Fibroblast of mammary gland (primary cell): ENCODE measurements around the gene BFSP2.
"Not testable (repeated sequence)": the region's sequence is repeated elsewhere in the genome, so short reads cannot be mapped to it uniquely, and the experiment has no call there.

ENCODE experiments used
- DNase-seq: peaks from one replicate; pipeline ENCODE4 v3.0.0-alpha.2; 2010; ENCODE audit warnings: low read depth
- H3K4me3 ChIP-seq: 2 replicates; pipeline ENCODE4 v1.5.1; 2011; ENCODE audit warnings: low read depth, mild to moderate bottlenecking, low read length, moderate library complexity; ENCODE audit not compliant: control insufficient read depth
- TF ChIP-seq, protein P1 (sequence below): conservative IDR thresholded peaks from 2 replicates; pipeline ENCODE4 v1.5.1; 2011; ENCODE audit warnings: low read depth, low read length, inconsistent platforms; ENCODE audit not compliant: control insufficient read depth, insufficient read depth

Gene BFSP2

DNA sequence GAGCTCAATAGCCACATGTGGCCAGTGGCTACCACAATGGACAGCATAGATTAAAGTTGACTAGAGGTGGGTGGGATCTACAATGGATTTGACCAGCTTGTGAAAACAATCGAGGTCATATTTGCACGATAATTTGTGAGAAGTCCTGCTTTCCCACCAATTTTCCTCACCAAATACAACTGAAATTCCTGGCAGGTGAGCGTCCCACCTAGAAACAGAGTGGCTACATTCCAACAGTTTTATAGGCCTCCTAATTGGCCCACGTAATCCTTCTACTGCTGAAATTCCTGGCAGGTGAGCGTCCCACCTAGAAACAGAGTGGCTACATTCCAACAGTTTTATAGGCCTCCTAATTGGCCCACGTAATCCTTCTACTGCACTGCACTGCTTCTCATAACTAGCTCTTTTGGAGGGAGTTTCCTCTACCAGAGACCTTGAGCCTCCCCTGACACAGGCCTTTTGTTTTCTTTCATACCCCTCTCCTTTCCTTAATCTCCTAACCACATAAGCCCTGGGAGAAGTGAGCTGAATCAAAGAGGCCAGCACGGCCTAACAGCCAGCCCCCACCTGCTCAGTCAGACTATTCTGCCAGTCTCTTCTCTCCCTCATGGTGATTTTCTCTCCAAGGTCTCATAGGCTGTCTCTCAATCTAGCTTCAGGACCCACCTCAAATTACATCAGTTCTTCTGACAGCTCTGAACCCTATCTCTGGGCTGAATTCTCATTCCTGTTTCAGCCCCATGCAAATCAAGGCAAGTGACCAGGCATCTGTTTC lies 80.2 kb downstream of the BFSP2 start:
- H3K4me3 ChIP-seq: no peak overlapping the region
- TF ChIP-seq, protein P1, sequence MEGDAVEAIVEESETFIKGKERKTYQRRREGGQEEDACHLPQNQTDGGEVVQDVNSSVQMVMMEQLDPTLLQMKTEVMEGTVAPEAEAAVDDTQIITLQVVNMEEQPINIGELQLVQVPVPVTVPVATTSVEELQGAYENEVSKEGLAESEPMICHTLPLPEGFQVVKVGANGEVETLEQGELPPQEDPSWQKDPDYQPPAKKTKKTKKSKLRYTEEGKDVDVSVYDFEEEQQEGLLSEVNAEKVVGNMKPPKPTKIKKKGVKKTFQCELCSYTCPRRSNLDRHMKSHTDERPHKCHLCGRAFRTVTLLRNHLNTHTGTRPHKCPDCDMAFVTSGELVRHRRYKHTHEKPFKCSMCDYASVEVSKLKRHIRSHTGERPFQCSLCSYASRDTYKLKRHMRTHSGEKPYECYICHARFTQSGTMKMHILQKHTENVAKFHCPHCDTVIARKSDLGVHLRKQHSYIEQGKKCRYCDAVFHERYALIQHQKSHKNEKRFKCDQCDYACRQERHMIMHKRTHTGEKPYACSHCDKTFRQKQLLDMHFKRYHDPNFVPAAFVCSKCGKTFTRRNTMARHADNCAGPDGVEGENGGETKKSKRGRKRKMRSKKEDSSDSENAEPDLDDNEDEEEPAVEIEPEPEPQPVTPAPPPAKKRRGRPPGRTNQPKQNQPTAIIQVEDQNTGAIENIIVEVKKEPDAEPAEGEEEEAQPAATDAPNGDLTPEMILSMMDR: no peak
- no peak for DNase-seq

DNA sequence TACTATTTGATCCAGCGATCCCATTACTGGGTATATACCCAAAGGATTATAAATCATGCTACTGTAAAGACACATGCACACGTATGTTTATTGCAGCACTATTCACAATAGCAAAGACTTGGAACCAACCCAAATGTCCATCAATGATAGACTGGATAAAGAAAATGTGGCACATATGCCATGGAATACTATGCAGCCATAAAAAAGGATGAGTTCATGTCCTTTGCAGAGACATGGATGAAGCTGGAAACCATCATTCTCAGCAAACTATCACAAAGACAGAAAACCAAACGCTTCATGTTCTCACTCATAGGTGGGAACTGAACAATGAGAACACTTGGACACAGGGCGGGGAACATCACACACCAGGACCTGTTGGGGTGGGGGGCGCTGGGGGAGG lies 82.6 kb downstream of the BFSP2 start:
- DNase-seq, H3K4me3 ChIP-seq: not testable (repeated sequence)

DNA sequence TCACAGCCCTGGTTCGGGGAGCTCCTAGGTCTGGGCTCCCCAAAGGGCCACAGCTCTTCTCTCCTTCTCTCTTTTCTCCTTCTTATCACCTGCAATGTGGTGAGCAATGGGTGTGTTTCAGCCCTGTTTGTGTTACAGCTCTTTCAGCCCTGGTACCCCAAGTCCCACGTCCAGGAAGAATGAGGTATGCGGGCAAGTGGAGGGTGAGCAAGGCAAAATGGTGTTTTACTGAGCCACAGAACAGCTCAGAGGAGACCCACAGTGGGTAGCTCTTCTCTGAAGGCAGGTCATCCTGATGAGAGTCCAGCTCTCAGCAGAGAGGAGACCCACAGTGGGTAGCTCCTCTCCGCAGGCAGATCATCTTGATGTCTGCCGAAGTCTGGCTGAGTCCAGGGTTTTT lies 86.8 kb downstream of the BFSP2 start:
- no peak overlapping the region for H3K4me3 ChIP-seq
- DNase-seq: no peak
- TF ChIP-seq, protein P1: no peak

DNA sequence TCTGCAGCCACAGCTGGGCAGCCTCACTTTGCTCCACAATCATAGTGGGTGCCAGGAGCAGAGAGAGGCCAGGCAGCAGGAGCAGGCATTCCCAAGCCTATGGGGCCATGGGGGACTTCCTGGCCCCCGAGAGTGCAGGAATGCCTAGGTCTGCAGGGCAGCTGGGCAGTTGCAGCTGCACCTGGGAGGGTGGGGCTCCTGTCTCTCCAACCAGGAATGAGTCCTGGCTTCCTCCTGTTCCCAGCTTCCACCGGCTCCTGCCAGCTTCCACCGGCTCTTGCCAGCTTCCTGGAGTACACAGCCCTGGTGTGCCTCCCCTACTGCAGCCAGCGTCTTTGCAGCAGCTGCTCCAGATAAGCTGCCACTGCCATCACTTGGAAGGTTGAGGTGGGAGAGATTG lies 87.3 kb downstream of the BFSP2 start:
- DNase-seq: no peak
- no peak overlapping the region for H3K4me3 ChIP-seq
- TF ChIP-seq, protein P1: no peak

DNA sequence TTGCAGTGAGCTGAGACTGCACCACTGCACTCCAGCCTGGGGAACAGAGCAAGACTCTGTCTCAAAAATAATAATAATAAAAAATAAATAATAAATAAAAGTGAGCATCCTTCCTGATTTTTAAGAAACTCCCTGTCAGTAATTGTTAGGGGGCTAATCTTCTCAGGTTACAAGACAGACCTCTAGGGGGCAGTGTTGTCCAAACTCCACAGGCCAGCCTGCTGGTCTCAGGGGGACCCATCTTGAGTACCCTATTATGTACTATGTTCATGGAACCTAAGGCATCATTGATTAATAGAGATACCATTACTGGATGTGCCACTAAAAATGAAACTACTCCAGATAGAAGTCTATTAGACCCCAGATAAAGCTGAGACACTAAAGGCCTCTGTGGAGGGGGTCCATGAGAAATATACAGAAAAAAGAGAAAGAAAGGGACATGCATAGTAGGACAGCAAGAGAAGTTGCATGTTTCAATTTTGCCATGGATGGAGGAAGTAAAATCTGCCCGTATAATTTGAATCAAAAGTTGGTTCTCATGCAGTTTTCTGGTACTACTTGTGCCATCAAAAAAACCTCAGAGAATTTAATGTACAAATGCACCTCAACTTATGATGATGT lies 88.2 kb downstream of the BFSP2 start:
- DNase-seq: peak; percentile 58
- TF ChIP-seq, protein P1: peak; percentile 61

DNA sequence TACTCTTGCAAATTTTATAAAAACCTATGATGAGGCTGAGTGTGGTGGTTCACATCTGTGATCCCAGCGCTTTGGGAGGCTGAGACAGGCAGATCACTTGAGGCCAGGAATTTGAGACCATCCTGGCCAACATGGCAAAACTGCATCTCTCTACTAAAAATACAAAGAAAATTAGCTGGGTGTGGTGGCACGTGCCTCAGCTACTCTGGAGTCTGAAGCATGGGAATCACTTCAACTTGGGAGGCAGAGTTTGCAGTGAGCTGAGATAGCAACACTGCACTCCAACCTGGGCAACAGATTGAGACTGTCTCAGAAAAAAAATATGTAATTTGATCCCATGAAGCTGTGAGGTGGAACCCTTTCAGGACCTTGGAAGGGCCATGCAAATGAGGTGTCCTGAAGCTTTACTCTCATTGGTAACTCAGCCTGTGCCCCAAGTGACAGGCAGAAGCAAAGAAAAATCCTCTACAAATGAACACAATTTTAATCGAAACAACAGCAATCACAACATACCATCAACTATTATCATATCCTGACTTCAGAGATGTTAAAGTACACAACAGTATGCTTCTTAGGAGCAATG lies 89.0 kb downstream of the BFSP2 start:
- DNase-seq: peak; percentile 62
- TF ChIP-seq, protein P1: no peak
- H3K4me3 ChIP-seq: no peak overlapping the region

More for the DNA sequence above, 88.2 kb downstream of the BFSP2 start:
- no peak overlapping the region for H3K4me3 ChIP-seq

DNA sequence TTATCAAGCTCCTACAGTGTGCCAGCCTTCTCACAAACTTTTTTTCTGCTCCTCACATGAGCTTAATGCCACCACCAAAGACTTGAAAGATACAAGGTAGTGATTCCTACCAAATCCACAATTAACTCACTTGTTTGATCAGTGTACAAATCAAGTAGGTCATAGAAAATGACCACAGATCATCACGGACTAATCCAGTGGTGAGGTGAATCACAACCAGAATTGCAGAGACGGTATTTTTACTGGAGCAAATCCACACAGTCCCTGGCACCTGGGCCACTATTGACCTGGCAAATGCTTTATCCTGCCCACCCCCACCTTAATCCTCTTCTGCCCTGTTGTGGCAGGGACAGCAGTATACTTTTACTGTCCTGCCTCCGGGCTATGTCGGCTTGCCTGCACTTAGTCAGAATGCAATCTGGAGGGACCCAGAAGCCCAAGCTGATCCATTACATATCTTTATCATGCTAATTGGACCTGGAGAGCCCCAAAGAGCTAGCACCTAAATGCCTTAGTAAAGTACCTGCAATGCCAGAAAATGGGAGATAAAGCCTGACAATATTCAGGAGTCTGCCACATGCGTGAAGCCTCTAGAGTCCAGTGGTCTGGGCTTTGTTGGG lies 89.7 kb downstream of the BFSP2 start:
- DNase-seq: peak; percentile 60
- H3K4me3 ChIP-seq: no peak overlapping the region
- TF ChIP-seq, protein P1: no peak
